ENCODE measurements around the gene MT1E. TPM values are rescaled to one million over a fixed set of nuclear protein-coding genes. Genes with fewer than 3 reads are reported as not detected.

MT1E gene
- total RNA-seq, 1 donor from 2014 or later: 15.1 TPM

GRCh38 chr16:56623637-56624036 lies 1.9 kb upstream of the MT1E start:
- DNase-seq (ENCODE audit: extremely low read depth, low read depth, low spot score): no peak

GRCh38 chr16:56625943-56626654 lies 518 bp downstream of the MT1E start:
- no peak for DNase-seq (ENCODE audit: extremely low read depth, low read depth, low spot score)

- DNase-seq (ENCODE audit: extremely low read depth, low read depth, low spot score): no peak
Observed at GRCh38 chr16:56626685-56627084, 1.1 kb downstream of the MT1E start.

- DNase-seq (ENCODE audit: extremely low read depth, low read depth, low spot score): no peak
Observed at GRCh38 chr16:56628486-56629350, 3.1 kb downstream of the MT1E start.

GRCh38 chr16:56629531-56629930 lies 4.0 kb downstream of the MT1E start:
- DNase-seq (ENCODE audit: extremely low read depth, low read depth, low spot score): no peak

- DNase-seq (ENCODE audit: extremely low read depth, low read depth, low spot score): no peak
Observed at GRCh38 chr16:56630134-56630533, 4.6 kb downstream of the MT1E start.

DNA sequence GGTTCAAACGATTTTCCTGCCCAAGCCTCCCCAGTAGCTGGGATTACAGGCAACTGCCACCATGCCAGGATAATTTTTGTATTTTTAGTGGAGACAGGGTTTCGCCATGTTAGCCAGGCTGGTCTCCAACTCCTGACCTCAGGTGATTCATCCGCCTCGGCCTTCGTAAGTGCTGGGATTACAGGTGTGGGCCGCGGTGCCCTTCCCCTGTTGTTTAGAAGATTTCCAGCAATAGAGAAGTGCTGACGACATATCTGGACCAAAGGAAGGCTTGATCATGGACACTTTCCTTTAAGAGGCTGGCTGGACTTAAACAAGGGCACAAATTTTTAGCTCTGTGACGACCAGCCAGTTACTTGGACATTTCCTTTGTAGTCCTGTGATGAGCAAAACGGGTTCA lies 5.6 kb downstream of the MT1E start:
- DNase-seq (ENCODE audit: extremely low read depth, low read depth, low spot score): no peak

GRCh38 chr16:56631832-56632155 lies 6.2 kb downstream of the MT1E start:
- DNase-seq (ENCODE audit: extremely low read depth, low read depth, low spot score): no peak

DNA sequence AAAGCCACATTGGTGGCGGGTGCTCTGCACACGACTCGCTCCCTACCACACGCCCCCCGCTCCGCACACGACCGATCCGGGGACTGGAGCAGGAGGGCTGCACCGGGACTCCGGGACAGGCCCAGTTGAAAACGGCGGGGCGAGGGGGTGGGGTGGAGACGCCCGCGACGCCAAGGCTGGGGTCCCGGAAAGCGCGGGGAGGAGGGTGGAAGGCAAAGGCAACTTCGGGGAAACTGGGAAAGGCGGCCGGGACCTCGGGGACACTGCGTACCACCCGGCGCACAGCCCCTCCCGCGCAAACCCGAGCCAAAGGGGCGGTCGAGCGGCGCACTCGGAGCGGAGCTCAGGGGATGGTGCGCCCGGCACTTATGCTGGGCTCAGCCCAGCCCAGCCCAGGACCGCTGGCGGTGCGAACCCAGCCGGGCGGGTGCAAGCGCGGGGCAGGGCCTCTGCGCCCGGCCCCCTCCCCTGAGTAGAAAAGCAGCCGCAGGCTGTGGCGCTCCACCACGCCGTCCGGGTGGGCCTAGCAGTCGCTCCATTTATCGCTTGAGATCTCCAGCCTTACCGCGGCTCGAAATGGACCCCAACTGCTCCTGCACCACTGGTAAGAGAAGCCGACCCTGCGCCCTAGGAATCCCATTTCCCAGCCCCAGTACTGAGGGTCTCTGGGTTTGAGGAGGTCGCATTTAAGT lies 6.7 kb downstream of the MT1E start, which contains the start of gene MT1M:
Gene MT1M (plus strand): TSS at position 504 of the 692 bp plus-strand sequence. CDS start 73 bp downstream, at position 577.
- no peak for DNase-seq (ENCODE audit: extremely low read depth, low read depth, low spot score)

GRCh38 chr16:56632848-56633365 lies 7.3 kb downstream of the MT1E start:
- DNase-seq (ENCODE audit: extremely low read depth, low read depth, low spot score): no peak

GRCh38 chr16:56633535-56633934 lies 8.0 kb downstream of the MT1E start:
- no peak for DNase-seq (ENCODE audit: extremely low read depth, low read depth, low spot score)

- no peak for DNase-seq (ENCODE audit: extremely low read depth, low read depth, low spot score)
Observed at GRCh38 chr16:56634715-56635440, 9.3 kb downstream of the MT1E start.

DNA sequence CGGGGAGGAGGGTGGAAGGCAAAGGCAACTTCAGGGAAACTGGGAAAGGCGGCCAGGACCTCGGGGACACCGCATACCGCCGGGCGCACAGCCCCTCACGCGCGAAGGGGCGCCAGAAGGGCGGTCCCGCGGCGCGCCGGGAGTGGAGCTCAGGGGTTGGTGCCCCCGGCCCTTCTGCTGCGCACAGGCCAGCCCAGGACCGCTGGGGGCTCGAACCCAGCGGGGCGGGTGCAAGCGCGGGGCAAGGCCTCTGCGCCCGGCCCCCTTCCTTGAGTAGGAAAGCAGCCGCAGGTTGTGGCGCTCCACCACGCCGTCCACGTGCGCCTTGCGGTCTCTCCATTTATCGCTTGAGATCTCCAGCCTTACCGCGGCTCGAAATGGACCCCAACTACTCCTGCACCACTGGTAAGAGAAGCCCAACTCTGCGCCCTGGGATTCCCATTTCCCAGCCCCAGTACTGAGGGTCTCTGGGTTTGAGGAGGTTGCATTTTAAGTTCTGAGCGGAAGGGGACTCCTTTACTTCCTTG lies 9.9 kb downstream of the MT1E start:
- no peak for DNase-seq (ENCODE audit: extremely low read depth, low read depth, low spot score)

GRCh38 chr16:56636616-56637413 lies 11.2 kb downstream of the MT1E start:
- no peak for DNase-seq (ENCODE audit: extremely low read depth, low read depth, low spot score)

- DNase-seq (ENCODE audit: extremely low read depth, low read depth, low spot score): no peak
Observed at GRCh38 chr16:56637814-56638750, 12.5 kb downstream of the MT1E start, which contains the start of gene MT1A. Gene MT1A (plus strand): TSS chr16:56638666. CDS start chr16:56638739, 73 bp downstream.

- no peak for DNase-seq (ENCODE audit: extremely low read depth, low read depth, low spot score)
Observed at GRCh38 chr16:56639045-56639444, 13.5 kb downstream of the MT1E start.

- no peak for DNase-seq (ENCODE audit: extremely low read depth, low read depth, low spot score)
Observed at GRCh38 chr16:56640076-56640475, 14.5 kb downstream of the MT1E start.

DNA sequence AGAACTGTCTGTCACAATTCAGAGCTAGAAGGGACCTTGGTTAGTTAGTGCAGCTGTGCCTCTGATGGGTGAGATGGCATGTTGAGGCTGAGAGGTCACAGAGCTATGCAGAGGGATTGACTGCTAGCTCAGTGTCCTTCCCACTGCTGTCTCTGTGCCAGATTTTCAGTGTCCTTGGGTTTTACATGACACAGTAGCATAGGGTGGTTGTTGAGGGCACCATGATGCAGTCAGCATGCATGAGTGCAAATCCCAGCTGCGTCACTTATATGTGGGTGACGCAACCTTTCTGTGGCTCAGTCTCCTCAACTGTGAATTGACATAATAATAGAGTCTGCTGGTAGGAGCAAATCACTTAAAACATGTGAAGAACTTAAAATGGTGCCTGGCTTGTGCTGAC lies 15.6 kb downstream of the MT1E start:
- DNase-seq (ENCODE audit: extremely low read depth, low read depth, low spot score): no peak
